Activated T-cell treated with anti-CD3 and anti-CD28 coated beads, Interleukin-2, amount 50 U/mL, for 24 hours (primary cell): ENCODE measurements around the gene PRSS22.

Experiments
- DNase-seq: peaks from one replicate; pipeline ENCODE4 v3.0.0-alpha.2; 2020
- H3K27ac Mint-ChIP-seq: 2 replicates; pipeline ENCODE4 v1.8.0; 2020; ENCODE audit warnings: mild to moderate bottlenecking, mixed read lengths
- H3K27me3 Mint-ChIP-seq: 2 replicates; pipeline ENCODE4 v1.8.0; 2020; ENCODE audit warnings: mixed read lengths
- H3K36me3 Mint-ChIP-seq: 2 replicates; pipeline ENCODE4 v1.8.0; 2020; ENCODE audit warnings: low read depth, mixed read lengths
- H3K4me1 Mint-ChIP-seq: 2 replicates; pipeline ENCODE4 v1.8.0; 2020; ENCODE audit warnings: low read depth, mixed read lengths
- H3K4me3 Mint-ChIP-seq: 2 replicates; pipeline ENCODE4 v1.8.0; 2020; ENCODE audit warnings: mild to moderate bottlenecking, moderate library complexity, mixed read lengths
- H3K9me3 Mint-ChIP-seq: 2 replicates; pipeline ENCODE4 v1.8.0; 2020; ENCODE audit warnings: mixed read lengths

PRSS22 gene

GRCh38 chr16:2820836-2821486 is 37.0 kb downstream of the PRSS22 start:
- no peak overlapping the region for H3K4me3 Mint-ChIP-seq
- H3K9me3 Mint-ChIP-seq, result no peaks in the 10 kb centered on the region
- H3K27ac Mint-ChIP-seq, result no peak overlapping the region
- no peak for DNase-seq
- peaks cover 2% of the 10 kb centered on the region for H3K4me1 Mint-ChIP-seq
- no peaks in the 10 kb centered on the region for H3K36me3 Mint-ChIP-seq
- H3K27me3 Mint-ChIP-seq, result no peaks in the 10 kb centered on the region

GRCh38 chr16:2819939-2820835 is 37.8 kb downstream of the PRSS22 start:
- H3K27me3 Mint-ChIP-seq, result no peaks in the 10 kb centered on the region
- no peaks in the 10 kb centered on the region for H3K9me3 Mint-ChIP-seq

DNA sequence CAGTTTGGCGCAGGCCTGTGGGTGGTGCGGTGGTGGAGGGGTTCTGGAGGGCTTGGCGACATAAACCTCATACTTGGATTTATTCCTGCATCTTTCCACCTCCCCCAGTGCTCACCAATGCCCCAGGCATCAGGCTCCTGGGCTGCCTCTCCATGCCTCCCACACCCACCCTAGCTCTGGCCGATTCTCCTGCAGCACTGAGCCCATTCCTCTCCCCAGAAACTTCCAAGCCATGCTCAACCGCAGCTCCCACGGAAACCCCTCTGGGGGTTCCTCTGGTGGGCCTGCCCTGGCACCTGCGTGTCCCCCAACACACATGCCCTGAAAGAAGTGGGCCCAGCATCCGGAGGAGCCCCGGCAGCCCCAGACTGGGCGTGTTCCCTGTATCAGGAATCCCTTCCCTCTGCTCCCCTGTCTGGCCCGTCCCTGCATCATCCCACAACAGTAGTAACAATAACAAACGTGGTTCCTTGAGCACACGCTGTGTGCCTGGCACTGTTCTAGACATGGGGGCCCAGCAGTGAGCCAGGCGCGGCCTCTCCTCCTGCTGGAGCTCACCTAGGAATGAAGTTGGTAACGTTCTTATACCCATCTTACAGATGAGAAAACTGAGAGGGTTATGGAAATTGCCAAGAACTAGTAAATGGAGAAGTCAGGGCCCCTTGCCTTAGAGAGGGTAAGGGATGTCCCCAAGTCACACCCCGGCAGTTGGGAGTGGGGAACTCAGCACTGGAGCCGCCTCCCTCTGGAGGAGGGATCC is 38.6 kb downstream of the PRSS22 start:
- Mint-ChIP-seq H3K4me1 (peaks cover 2% of the 10 kb centered on the region), H3K27ac (no peak overlapping the region)
- DNase-seq, result no peak

More at GRCh38 chr16:2819939-2820835, 37.8 kb downstream of the PRSS22 start:
- no peak overlapping the region for H3K4me3 Mint-ChIP-seq
- H3K27ac Mint-ChIP-seq, result no peak overlapping the region
- no peak for DNase-seq
- peaks cover 2% of the 10 kb centered on the region for H3K4me1 Mint-ChIP-seq
- no peaks in the 10 kb centered on the region for H3K36me3 Mint-ChIP-seq

GRCh38 chr16:2818272-2818876 is 39.6 kb downstream of the PRSS22 start:
- no peak for DNase-seq
- no peaks in the 10 kb centered on the region for H3K9me3 Mint-ChIP-seq
- H3K27ac Mint-ChIP-seq, result no peak overlapping the region
- peak overlapping the region; percentile 75 for H3K4me3 Mint-ChIP-seq
- no peaks in the 10 kb centered on the region for H3K36me3 Mint-ChIP-seq
- peaks cover 2% of the 10 kb centered on the region for H3K4me1 Mint-ChIP-seq
- no peaks in the 10 kb centered on the region for H3K27me3 Mint-ChIP-seq

More for the DNA sequence above, 38.6 kb downstream of the PRSS22 start:
- Mint-ChIP-seq H3K9me3 (no peaks in the 10 kb centered on the region), H3K27me3 (no peaks in the 10 kb centered on the region), H3K36me3 (no peaks in the 10 kb centered on the region), H3K4me3 (no peak overlapping the region)

- H3K27me3 Mint-ChIP-seq, result no peaks in the 10 kb centered on the region
- H3K4me1 Mint-ChIP-seq, result peaks cover 2% of the 10 kb centered on the region
- H3K9me3 Mint-ChIP-seq, result no peaks in the 10 kb centered on the region
- DNase-seq, result peak; percentile 51
- peak overlapping the region; percentile 50 for H3K27ac Mint-ChIP-seq
- H3K36me3 Mint-ChIP-seq, result no peaks in the 10 kb centered on the region
- peak overlapping the region; percentile 75 for H3K4me3 Mint-ChIP-seq
Measured at GRCh38 chr16:2817340-2818271, 40.4 kb downstream of the PRSS22 start.

DNA sequence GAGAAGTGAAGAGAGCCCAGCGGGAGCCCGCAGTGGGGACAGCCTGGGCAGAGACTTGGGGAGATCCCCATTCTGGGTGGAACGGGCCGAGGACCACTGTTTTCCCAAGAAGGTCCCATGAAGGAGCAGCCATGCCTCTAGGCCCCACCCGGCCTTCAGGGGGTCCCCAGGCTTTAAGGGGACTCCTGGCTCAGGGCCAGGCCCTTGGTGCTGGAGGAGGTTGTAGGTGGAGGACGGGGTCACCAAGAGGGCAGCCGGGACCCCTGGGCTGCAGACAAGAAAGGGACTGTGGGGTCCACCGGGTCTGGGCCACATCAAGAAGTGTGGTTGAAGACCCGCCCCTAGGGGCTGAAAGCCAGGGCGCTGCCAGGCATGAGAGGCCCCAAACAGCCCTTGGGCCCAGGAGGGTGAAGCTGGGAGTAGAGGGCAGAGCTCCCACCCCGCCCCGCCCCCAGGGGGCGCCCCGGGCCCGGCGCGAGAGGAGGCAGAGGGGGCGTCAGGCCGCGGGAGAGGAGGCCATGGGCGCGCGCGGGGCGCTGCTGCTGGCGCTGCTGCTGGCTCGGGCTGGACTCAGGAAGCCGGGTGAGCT is 41.1 kb downstream of the PRSS22 start, which contains the start of gene PRSS21:
Gene PRSS21, plus strand, starts transcription at position 487 of the 589 bp plus-strand sequence. Its CDS starts 32 bp downstream, at position 519.
- peak; percentile 65 for DNase-seq
- H3K36me3 Mint-ChIP-seq, result no peaks in the 10 kb centered on the region
- H3K27me3 Mint-ChIP-seq, result peaks cover 2% of the 10 kb centered on the region
- no peaks in the 10 kb centered on the region for H3K9me3 Mint-ChIP-seq
- peak within 1 kb of the TSS; percentile 50 for H3K27ac Mint-ChIP-seq
- peak within 1 kb of the TSS; percentile 75 for H3K4me3 Mint-ChIP-seq
- peaks cover 2% of the 10 kb centered on the region for H3K4me1 Mint-ChIP-seq

- H3K27me3 Mint-ChIP-seq, result peaks cover 12% of the 10 kb centered on the region
- peaks cover 2% of the 10 kb centered on the region for H3K4me1 Mint-ChIP-seq
- no peak overlapping the region for H3K4me3 Mint-ChIP-seq
- no peaks in the 10 kb centered on the region for H3K36me3 Mint-ChIP-seq
- no peak overlapping the region for H3K27ac Mint-ChIP-seq
- DNase-seq, result no peak
- no peaks in the 10 kb centered on the region for H3K9me3 Mint-ChIP-seq
Measured at GRCh38 chr16:2815299-2815771, 42.6 kb downstream of the PRSS22 start.

- no peaks in the 10 kb centered on the region for H3K9me3 Mint-ChIP-seq
- H3K4me1 Mint-ChIP-seq, result peaks cover 2% of the 10 kb centered on the region
- peaks cover 16% of the 10 kb centered on the region for H3K27me3 Mint-ChIP-seq
- H3K27ac Mint-ChIP-seq, result no peak overlapping the region
- H3K36me3 Mint-ChIP-seq, result no peaks in the 10 kb centered on the region
- no peak for DNase-seq
- no peak overlapping the region for H3K4me3 Mint-ChIP-seq
Measured at GRCh38 chr16:2814551-2815298, 43.2 kb downstream of the PRSS22 start.

DNA sequence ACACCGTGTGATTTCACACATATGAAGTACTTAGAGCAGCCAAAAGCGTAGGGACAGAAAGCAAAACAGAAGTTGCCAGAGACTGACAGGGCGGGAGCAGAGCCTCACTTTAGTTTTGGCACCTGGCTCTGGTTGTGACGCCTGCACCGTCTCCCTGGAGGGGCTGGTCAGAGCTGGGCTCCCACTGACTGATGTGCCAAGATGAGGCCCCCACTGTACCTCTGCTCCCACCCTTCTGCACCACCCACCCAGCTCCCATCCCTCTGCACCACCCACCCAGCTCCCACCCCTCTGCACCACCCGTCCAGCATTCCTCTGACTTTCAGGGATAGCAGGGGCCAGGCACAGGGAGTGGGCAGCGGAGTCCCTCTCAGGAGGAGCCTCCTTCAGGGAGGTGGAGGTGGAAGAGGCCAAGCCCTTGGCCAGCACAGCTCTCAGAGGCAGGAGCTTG is 44.2 kb downstream of the PRSS22 start:
- H3K4me3 Mint-ChIP-seq, result no peak overlapping the region
- no peak for DNase-seq
- H3K27me3 Mint-ChIP-seq, result peaks cover 16% of the 10 kb centered on the region
- peaks cover 2% of the 10 kb centered on the region for H3K4me1 Mint-ChIP-seq
- no peaks in the 10 kb centered on the region for H3K9me3 Mint-ChIP-seq
- H3K27ac Mint-ChIP-seq, result no peak overlapping the region
- no peaks in the 10 kb centered on the region for H3K36me3 Mint-ChIP-seq

DNA sequence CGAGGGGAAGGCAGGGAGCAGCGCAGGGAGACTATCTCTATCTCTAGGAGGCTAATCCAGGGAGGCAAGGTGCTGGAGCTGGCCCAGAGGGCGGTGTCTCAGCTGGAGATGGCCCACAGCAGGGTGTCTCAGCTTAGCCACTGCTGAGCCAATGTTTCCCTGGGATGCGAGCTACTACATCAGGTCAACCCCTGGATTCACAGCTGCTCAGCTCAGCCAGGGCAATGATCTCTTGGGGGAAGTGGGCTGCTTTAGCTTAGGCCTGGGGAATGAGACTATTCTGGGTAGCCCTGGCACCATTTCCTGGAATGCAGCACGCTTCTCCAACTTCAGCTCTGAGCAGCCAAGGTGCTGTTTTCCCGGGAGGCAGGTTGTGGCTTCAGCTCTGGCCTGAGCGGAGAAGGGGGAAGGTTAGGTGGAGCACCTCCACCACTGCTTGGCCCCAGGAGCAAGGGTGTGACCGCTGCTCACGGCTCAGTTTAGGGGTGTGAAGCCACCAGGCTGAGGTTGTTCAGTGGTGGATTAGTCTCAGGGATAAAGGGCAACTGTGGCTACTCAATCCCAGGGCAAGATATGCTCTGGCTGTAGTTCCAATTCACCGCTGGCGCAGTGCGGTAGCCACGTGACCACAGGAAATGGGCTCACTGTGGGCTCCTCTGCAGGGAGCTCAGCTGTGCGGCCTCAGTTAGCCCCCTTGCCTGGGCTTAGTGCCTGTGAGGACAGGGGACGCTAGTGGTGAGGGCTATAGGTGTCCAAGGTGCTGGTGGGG is 46.1 kb downstream of the PRSS22 start:
- H3K27ac Mint-ChIP-seq, result no peak overlapping the region
- H3K4me3 Mint-ChIP-seq, result no peak overlapping the region
- peaks cover 25% of the 10 kb centered on the region for H3K27me3 Mint-ChIP-seq
- no peaks in the 10 kb centered on the region for H3K4me1 Mint-ChIP-seq
- DNase-seq, result no peak
- no peaks in the 10 kb centered on the region for H3K36me3 Mint-ChIP-seq
- no peaks in the 10 kb centered on the region for H3K9me3 Mint-ChIP-seq

GRCh38 chr16:2810651-2811050 is 47.3 kb downstream of the PRSS22 start:
- peaks cover 30% of the 10 kb centered on the region for H3K27me3 Mint-ChIP-seq
- no peaks in the 10 kb centered on the region for H3K4me1 Mint-ChIP-seq

More at GRCh38 chr16:2810651-2811050, 47.3 kb downstream of the PRSS22 start:
- no peak overlapping the region for H3K4me3 Mint-ChIP-seq
- DNase-seq, result no peak
- H3K9me3 Mint-ChIP-seq, result no peaks in the 10 kb centered on the region
- H3K27ac Mint-ChIP-seq, result no peak overlapping the region
- no peaks in the 10 kb centered on the region for H3K36me3 Mint-ChIP-seq
